Tibial nerve (tissue), 4 donors: Measurements from ENCODE around the gene TBL1X. TPM values are rescaled to one million over a fixed set of nuclear protein-coding genes. Genes with fewer than 3 reads are reported as not detected.

Source experiments
- DNase-seq, 2 donors: peaks; one replicate each; pipeline ENCODE4 v3.0.0-alpha.2; 2019; ENCODE audit warnings: low spot score in 2 of 2
- H3K27ac ChIP-seq, 4 donors: fragments of 200-600 bp; sonication (generic) in 3 of 4; one replicate each; pipeline ENCODE4 v1.5.1; 2017 to 2019; ENCODE audit warnings: mild to moderate bottlenecking in 1 of 4
- H3K27me3 ChIP-seq, 2 donors: fragments of 200-600 bp; sonication (generic) in 1 of 2; one replicate each; pipeline versions ENCODE4 v1.5.1 to v1.6.0; 2017 to 2019
- H3K36me3 ChIP-seq, 3 donors: fragments of 200-600 bp; sonication (generic); one replicate each; pipeline ENCODE4 v1.5.1; 2018 to 2019
- H3K4me1 ChIP-seq, 4 donors: fragments of 200-600 bp; sonication (generic) in 3 of 4; one replicate each; pipeline ENCODE4 v1.5.1; 2017 to 2019
- H3K4me3 ChIP-seq, 4 donors: fragments of 200-600 bp; sonication (generic) in 3 of 4; one replicate each; pipeline ENCODE4 v1.5.1; 2017 to 2019; ENCODE audit warnings: mild to moderate bottlenecking in 1 of 4, moderate library complexity in 1 of 4
- H3K9me3 ChIP-seq, 4 donors: fragments of 200-600 bp; sonication (generic) in 3 of 4; one replicate each; pipeline ENCODE4 v1.5.1; 2017 to 2019
- CTCF ChIP-seq, 5 experiments: fragments of 200-600 bp in 3 of 5; fragments of 450-650 bp in 2 of 5; sonication (generic) in 3 of 5; IDR thresholded peaks; one replicate each; pipeline ENCODE4 v1.5.1; 2016 to 2019; ENCODE audit warnings: antibody characterized with exemption in 5 of 5, mild to moderate bottlenecking in 3 of 5, moderate library complexity in 2 of 5
- EP300 ChIP-seq, 2 donors: sonication (generic); formaldehyde crosslinking; IDR thresholded peaks; one replicate each; pipeline ENCODE4 v1.6.1; 2017; ENCODE audit warnings: antibody characterized with exemption in 2 of 2, mild to moderate bottlenecking in 1 of 2
- POLR2A ChIP-seq, 2 donors: fragments of 450-650 bp; IDR thresholded peaks; one replicate each; pipeline ENCODE4 v1.6.1; 2017; ENCODE audit warnings: antibody characterized with exemption in 2 of 2, mild to moderate bottlenecking in 2 of 2, moderate library complexity in 2 of 2
- WGBS, 2 donors: methylation state at CpG; one replicate each; pipeline ENCODE4 v1.1.5; 2018; 5-methylcytosine and 5-hydroxymethylcytosine counted together
- total RNA-seq, 4 donors: library from RNA; depleted of rRNA; stranded (reverse); fragments of >200 nt; gene quantifications; one replicate each; pipeline ENCODE4 v1.1.0, GENCODE V29; 2016

The TBL1X gene
- total RNA-seq, 4 donors from 2014 or later, result 12.2 to 25.2 (median 19.5) TPM

- whole genome bisulfite sequencing, 2 donors, result 41 to 63% methylated on average over 8 of the region's 8 CpGs
- Histone ChIP-seq H3K36me3 (no peaks in the 10 kb centered on the region), H3K27ac (no peak overlapping the region), H3K9me3 (no peaks in the 10 kb centered on the region), H3K4me3 (no peak overlapping the region), H3K4me1 (peaks cover 0 to 7% (median 0%) of the 10 kb centered on the region in 4 donors), H3K27me3 (no peaks in the 10 kb centered on the region)
- DNase-seq, result no peak
- no peak for TF ChIP-seq CTCF (IDR thresholded peaks at IDR 0.05)
- no peak for TF ChIP-seq EP300 (IDR thresholded peaks at IDR 0.05)
- no peak for TF ChIP-seq POLR2A (IDR thresholded peaks at IDR 0.05)
Measured at GRCh38 chrX:9581771-9582385, 117.0 kb downstream of the TBL1X start.

GRCh38 chrX:9582956-9583355, 118.1 kb downstream of the TBL1X start:
- DNase-seq, result no peak
- 65 to 78% methylated on average over 3 of the region's 3 CpGs for WGBS, 2 donors
- no peak overlapping the region for H3K4me3 ChIP-seq
- H3K27ac ChIP-seq, result no peak overlapping the region
- H3K9me3 ChIP-seq, result no peaks in the 10 kb centered on the region
- H3K4me1 ChIP-seq, result peaks cover 0 to 7% (median 0%) of the 10 kb centered on the region in 4 donors
- TF ChIP-seq CTCF (IDR thresholded peaks at IDR 0.05) (no peak), EP300 (IDR thresholded peaks at IDR 0.05) (no peak), POLR2A (IDR thresholded peaks at IDR 0.05) (no peak)
- no peaks in the 10 kb centered on the region for H3K36me3 ChIP-seq
- H3K27me3 ChIP-seq, result no peaks in the 10 kb centered on the region

GRCh38 chrX:9586992-9587392, 122.1 kb downstream of the TBL1X start:
- no peaks in the 10 kb centered on the region for H3K27me3 ChIP-seq
- H3K27ac ChIP-seq, result no peak overlapping the region
- H3K4me3 ChIP-seq, result no peak overlapping the region
- no peak for DNase-seq
- peaks cover 0 to 2% (median 0%) of the 10 kb centered on the region in 4 donors for H3K4me1 ChIP-seq
- H3K36me3 ChIP-seq, result no peaks in the 10 kb centered on the region
- TF ChIP-seq POLR2A (IDR thresholded peaks at IDR 0.05) (no peak), CTCF (IDR thresholded peaks at IDR 0.05) (no peak)
- H3K9me3 ChIP-seq, result peaks cover 0 to 6% (median 0%) of the 10 kb centered on the region in 4 donors
- WGBS, 2 donors, result 67 to 88% methylated on average over 10 to 14 of the region's 14 CpGs

- no peaks in the 10 kb centered on the region for H3K4me1 ChIP-seq
- no peak for TF ChIP-seq EP300 (IDR thresholded peaks at IDR 0.05)
- TF ChIP-seq POLR2A (IDR thresholded peaks at IDR 0.05), result no peak
- no peak for TF ChIP-seq CTCF (IDR thresholded peaks at IDR 0.05)
- H3K4me3 ChIP-seq, result no peak overlapping the region
- H3K36me3 ChIP-seq, result no peaks in the 10 kb centered on the region
- WGBS, 2 donors, result 71 to 73% methylated on average over 9 of the region's 9 CpGs
- DNase-seq, result no peak
- no peaks in the 10 kb centered on the region for H3K27me3 ChIP-seq
- H3K9me3 ChIP-seq, result peaks cover 0 to 8% (median 0%) of the 10 kb centered on the region in 4 donors
- H3K27ac ChIP-seq, result no peak overlapping the region
Measured at GRCh38 chrX:9587642-9588041, 122.8 kb downstream of the TBL1X start.

GRCh38 chrX:9591496-9591895, 126.6 kb downstream of the TBL1X start:
- 78 to 100% methylated on average over 2 of the region's 2 CpGs for WGBS, 2 donors
- H3K27ac ChIP-seq, result no peak overlapping the region
- peaks cover 0 to 8% (median 0%) of the 10 kb centered on the region in 4 donors for H3K9me3 ChIP-seq
- no peaks in the 10 kb centered on the region for H3K4me1 ChIP-seq
- H3K4me3 ChIP-seq, result no peak overlapping the region
- no peak for DNase-seq
- H3K36me3 ChIP-seq, result no peaks in the 10 kb centered on the region
- H3K27me3 ChIP-seq, result no peaks in the 10 kb centered on the region
- TF ChIP-seq EP300 (IDR thresholded peaks at IDR 0.05) (no peak), CTCF (IDR thresholded peaks at IDR 0.05) (no peak), POLR2A (IDR thresholded peaks at IDR 0.05) (no peak)
